ENCODE results near the gene CYP11A1. TPM values are rescaled to one million over a fixed set of nuclear protein-coding genes. Genes with fewer than 3 reads are reported as not detected.

The CYP11A1 gene
- total and polyA plus RNA-seq, 2 experiments from 2014 or later: 5.4 to 13.0 TPM

GRCh38 chr15:74413350-74414080 lies 46.1 kb upstream of the CYP11A1 start:
- Histone ChIP-seq H3K9me3 (ENCODE audit: low read depth) (no peaks in the 10 kb centered on the region), H3K27me3 (no peaks in the 10 kb centered on the region), H3K27ac (no peak overlapping the region), H3K4me1 (ENCODE audit: low read depth) (peaks cover 1% of the 10 kb centered on the region), H3K4me3 (no peak overlapping the region), H3K36me3 (no peaks in the 10 kb centered on the region)
- no peak for DNase-seq (ENCODE audit: low read depth in 1 of 2, low spot score in 1 of 2)
- TF ChIP-seq, protein P1, sequence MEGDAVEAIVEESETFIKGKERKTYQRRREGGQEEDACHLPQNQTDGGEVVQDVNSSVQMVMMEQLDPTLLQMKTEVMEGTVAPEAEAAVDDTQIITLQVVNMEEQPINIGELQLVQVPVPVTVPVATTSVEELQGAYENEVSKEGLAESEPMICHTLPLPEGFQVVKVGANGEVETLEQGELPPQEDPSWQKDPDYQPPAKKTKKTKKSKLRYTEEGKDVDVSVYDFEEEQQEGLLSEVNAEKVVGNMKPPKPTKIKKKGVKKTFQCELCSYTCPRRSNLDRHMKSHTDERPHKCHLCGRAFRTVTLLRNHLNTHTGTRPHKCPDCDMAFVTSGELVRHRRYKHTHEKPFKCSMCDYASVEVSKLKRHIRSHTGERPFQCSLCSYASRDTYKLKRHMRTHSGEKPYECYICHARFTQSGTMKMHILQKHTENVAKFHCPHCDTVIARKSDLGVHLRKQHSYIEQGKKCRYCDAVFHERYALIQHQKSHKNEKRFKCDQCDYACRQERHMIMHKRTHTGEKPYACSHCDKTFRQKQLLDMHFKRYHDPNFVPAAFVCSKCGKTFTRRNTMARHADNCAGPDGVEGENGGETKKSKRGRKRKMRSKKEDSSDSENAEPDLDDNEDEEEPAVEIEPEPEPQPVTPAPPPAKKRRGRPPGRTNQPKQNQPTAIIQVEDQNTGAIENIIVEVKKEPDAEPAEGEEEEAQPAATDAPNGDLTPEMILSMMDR (IDR thresholded peaks at IDR 0.05; ENCODE audit: low read depth, low read length): no peak

GRCh38 chr15:74412159-74412558 lies 44.7 kb upstream of the CYP11A1 start:
- Histone ChIP-seq H3K4me3 (no peak overlapping the region), H3K27ac (no peak overlapping the region), H3K27me3 (no peaks in the 10 kb centered on the region), H3K9me3 (ENCODE audit: low read depth) (no peaks in the 10 kb centered on the region), H3K36me3 (no peaks in the 10 kb centered on the region), H3K4me1 (ENCODE audit: low read depth) (no peaks in the 10 kb centered on the region)
- TF ChIP-seq, protein P1 (IDR thresholded peaks at IDR 0.05; ENCODE audit: low read depth, low read length): no peak
- DNase-seq (ENCODE audit: low read depth in 1 of 2, low spot score in 1 of 2): no peak

DNA sequence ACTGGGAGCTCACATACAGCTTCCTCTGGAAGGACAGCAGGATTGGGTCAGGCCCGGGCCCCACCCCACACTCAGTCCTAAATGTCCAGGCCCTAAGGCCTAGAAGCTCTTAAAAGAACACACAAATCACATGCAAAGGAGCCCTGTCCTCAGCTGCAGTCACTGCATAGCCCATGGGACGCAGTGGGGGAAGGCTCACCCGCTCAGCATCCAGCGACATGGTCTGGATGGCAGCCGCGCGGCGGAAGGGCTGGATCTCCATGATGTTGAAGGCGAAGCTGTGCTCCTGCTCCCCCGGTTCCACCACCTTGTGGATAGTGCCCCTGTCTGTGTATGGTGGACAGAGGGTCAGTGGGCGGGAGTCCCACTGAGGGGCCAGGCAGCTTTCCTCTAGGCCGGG lies 44.2 kb upstream of the CYP11A1 start:
- TF ChIP-seq, protein P1 (IDR thresholded peaks at IDR 0.05; ENCODE audit: low read depth, low read length): no peak
- Histone ChIP-seq H3K4me1 (ENCODE audit: low read depth) (no peaks in the 10 kb centered on the region), H3K27me3 (no peaks in the 10 kb centered on the region), H3K36me3 (no peaks in the 10 kb centered on the region), H3K9me3 (ENCODE audit: low read depth) (no peaks in the 10 kb centered on the region), H3K27ac (no peak overlapping the region), H3K4me3 (no peak overlapping the region)
- DNase-seq (ENCODE audit: low read depth in 1 of 2, low spot score in 1 of 2): no peak

DNA sequence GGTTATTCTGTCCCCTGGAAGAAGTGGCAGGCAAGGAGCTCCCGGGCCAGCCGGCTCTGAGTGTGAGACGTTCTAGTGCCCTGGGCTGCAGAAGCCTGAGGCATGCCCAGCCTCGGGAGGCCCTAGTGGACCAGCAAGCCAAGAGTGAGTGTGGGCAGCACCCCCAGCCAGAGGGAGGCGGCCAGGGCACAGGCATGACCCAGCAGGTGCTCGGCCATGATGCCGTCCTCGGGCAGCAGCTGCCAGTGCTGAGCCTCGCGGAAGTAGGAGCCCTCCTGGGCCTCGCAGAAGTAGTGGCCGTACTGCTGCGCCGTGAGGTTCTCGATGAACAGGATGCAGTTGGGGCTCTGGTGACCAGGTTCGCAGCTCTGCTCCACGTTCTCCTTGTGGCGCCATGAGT lies 43.1 kb upstream of the CYP11A1 start:
- no peak overlapping the region for H3K4me3 ChIP-seq
- no peaks in the 10 kb centered on the region for H3K36me3 ChIP-seq
- no peak overlapping the region for H3K27ac ChIP-seq
- no peaks in the 10 kb centered on the region for H3K9me3 ChIP-seq (ENCODE audit: low read depth)
- H3K27me3 ChIP-seq: no peaks in the 10 kb centered on the region
- H3K4me1 ChIP-seq (ENCODE audit: low read depth): no peaks in the 10 kb centered on the region
- DNase-seq (ENCODE audit: low read depth in 1 of 2, low spot score in 1 of 2): no peak
- TF ChIP-seq, protein P1 (IDR thresholded peaks at IDR 0.05; ENCODE audit: low read depth, low read length): no peak

DNA sequence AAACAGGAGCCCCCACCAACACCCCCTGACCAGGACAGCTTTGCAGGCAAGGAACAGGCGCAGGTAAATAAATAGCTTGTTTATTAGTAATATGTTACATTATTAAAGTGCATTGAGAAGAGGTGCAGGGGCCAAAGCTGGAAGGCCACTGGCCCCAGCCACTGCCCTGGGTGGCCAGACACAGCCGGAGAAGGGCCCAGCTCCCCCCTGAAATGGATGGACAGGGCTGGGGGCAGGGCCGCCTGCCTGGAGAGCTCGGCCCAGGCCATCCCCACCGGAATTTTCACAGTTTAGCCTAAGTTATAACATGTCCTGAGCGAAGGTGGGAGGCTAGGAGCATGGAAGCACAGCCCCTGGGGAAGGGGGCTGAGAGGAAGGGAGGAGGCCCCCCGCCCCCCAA lies 41.8 kb upstream of the CYP11A1 start:
- no peak overlapping the region for H3K27ac ChIP-seq
- H3K4me3 ChIP-seq: no peak overlapping the region
- no peaks in the 10 kb centered on the region for H3K36me3 ChIP-seq
- TF ChIP-seq, protein P1 (IDR thresholded peaks at IDR 0.05; ENCODE audit: low read depth, low read length): no peak
- no peaks in the 10 kb centered on the region for H3K9me3 ChIP-seq (ENCODE audit: low read depth)
- H3K4me1 ChIP-seq (ENCODE audit: low read depth): peaks cover 2% of the 10 kb centered on the region
- DNase-seq (ENCODE audit: low read depth in 1 of 2, low spot score in 1 of 2): no peak
- no peaks in the 10 kb centered on the region for H3K27me3 ChIP-seq
